ENCODE measurements around the gene SYT9.

GRCh38 chr11:7220636-7221035 is 31.1 kb upstream of the SYT9 start:
- TF ChIP-seq ESRRA (IDR thresholded peaks at IDR 0.05; ENCODE audit: borderline replicate concordance, low read length) (no peak), NFE2L2 (conservative IDR thresholded peaks at IDR 0.05; ENCODE audit: low read length) (no peak), BHLHE40 (IDR thresholded peaks at IDR 0.05; ENCODE audit: low read depth, low read length) (no peak), TFCP2L1 (CRISPR knock-in tag; IDR thresholded peaks at IDR 0.05) (no peak), CHD4 (IDR thresholded peaks at IDR 0.05; ENCODE audit: borderline replicate concordance) (no peak), HOXB5 (CRISPR knock-in tag; IDR thresholded peaks at IDR 0.05) (no peak), HES2 (IDR thresholded peaks at IDR 0.05) (no peak), RFX5 (IDR thresholded peaks at IDR 0.05) (no peak)

All from A549 (cell line).